ENCODE data around the gene NPDC1.

Gene NPDC1

DNA sequence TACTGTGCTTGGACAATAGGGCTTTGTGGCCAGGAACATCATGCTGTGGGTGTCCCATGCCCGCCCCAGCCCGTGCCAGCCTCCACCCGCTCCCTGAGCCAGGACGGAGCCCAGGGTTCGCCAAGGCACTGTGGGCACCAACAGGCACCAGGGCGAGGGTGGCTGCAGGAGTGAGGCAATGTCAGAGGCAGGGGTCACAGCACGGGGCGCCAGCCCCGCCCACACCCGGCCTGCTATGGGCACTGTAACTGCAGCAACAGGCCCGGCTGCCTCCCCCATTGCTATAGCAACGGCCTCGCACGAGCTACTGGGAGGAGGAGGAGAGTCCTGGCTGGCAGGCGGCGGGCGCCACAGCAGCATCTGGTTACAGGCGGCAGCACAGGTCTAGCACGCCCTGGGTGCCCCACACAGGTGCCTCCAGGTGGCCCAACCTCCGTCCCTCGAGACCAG lies 20.4 kb downstream of the NPDC1 start:
- DNase-seq (ENCODE audit: low read depth) = no peak

DNA sequence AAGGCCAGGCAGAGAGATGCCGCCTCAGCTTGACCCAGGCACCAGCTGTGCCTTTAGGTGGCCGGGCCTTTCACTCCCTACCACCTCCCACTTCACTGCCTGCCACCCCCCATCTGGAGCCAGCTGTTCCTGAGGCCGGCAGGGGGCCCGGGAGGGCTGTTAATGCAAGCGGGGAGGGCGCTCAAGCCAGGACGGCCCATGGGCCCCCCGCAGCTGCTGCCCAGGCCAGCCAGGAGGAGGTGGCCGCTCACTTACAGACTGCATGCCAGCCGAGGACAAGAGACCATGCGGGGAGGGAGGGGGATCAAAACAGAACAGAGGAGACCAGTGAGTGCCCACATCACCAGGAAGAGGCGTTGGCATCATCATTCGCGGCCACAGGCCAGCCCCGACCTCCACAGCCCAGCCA lies 22.4 kb downstream of the NPDC1 start:
- DNase-seq (ENCODE audit: low read depth) = no peak

DNA sequence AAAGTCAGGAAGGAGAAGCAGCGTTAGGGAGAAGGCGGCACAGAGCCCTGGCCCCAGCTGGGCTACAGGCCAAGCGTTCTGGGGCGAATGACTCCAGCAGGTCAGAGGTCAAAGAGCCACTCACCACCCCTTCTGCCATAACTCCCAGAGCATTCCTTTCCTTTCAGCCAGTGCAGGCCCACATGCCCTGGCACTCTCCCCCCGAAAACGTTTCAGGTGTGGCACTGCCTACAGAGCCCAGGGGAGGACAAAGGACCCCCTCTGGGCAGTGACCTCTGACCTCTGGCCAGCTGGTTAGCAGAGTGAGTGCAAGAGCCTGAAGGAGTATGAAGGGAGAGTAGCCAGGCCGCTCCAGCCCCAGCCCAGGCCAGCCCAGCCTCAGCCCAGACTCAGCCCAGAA lies 22.8 kb downstream of the NPDC1 start:
- no peak for DNase-seq (ENCODE audit: low read depth)

DNA sequence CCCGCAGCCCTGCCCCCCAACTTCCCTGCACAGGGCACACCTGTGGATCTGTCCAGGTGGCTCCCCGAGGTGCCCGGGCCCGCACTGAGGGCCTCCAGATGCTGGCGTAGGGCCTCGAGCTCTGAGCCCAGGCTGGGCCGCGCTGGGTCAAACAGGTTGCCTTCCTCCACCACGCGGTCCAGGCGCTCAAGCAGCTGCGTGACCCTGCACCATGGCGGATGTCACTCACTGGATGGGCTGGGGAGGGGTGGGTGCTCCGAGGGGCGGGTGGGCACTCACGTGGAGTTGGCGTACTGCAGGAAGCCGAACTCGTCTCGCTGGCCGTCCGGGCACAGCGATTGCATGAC lies 23.3 kb downstream of the NPDC1 start:
- DNase-seq (ENCODE audit: low read depth) = no peak

DNA sequence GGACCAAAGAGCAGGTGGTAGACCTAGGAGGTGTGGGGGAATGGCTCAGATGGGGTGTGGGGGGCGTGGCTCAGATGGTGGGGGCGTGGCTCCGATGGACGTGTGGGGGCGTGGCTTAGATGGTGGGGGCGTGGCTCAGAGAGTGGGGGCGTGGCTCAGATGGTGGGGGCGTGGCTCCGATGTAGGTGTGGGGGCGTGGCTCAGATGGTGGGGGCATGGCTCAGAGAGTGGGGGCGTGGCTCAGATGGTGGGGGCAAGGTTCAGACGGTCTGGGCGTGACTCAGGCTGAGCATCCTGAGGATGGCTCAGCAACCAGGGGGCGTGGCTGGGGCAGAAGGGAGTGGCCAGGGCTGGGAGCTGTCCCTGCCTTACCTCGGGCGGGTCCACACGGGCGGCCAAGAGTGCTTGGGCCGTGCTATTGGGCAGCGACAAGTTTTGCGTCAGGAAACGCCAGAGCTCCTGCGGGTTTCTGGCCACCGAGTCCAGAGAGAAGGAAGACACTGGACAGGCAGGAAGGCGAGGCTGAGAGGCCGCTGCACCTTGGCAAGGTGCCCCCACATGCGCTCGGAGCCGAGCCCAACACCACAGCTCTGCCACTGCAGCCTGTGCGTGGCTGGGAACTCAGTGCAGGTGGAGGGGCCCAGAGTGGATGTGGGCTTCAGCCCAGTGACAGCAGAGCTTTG lies 23.9 kb downstream of the NPDC1 start:
- DNase-seq (ENCODE audit: low read depth) = peak; percentile 73

DNA sequence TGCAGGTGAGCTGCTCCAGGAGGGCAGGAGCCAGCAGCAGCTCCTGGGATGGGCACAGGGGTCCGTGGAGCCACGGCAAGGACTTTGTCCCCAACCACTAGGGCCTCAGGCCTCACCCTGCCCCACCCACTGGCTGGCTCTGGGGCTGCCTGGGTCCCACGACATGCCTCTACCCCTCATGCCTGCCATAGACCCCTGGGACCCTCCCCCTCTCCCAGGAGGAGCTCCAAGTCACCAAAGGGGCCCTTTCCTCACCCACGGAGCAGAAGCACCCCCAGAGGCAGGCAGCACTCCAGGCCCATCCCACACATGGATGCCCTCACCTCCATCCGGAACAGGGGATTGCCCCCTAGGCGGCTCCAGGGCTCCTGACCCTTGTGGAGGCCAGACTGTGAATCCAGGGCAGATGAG lies 24.4 kb downstream of the NPDC1 start:
- no peak for DNase-seq (ENCODE audit: low read depth)

DNA sequence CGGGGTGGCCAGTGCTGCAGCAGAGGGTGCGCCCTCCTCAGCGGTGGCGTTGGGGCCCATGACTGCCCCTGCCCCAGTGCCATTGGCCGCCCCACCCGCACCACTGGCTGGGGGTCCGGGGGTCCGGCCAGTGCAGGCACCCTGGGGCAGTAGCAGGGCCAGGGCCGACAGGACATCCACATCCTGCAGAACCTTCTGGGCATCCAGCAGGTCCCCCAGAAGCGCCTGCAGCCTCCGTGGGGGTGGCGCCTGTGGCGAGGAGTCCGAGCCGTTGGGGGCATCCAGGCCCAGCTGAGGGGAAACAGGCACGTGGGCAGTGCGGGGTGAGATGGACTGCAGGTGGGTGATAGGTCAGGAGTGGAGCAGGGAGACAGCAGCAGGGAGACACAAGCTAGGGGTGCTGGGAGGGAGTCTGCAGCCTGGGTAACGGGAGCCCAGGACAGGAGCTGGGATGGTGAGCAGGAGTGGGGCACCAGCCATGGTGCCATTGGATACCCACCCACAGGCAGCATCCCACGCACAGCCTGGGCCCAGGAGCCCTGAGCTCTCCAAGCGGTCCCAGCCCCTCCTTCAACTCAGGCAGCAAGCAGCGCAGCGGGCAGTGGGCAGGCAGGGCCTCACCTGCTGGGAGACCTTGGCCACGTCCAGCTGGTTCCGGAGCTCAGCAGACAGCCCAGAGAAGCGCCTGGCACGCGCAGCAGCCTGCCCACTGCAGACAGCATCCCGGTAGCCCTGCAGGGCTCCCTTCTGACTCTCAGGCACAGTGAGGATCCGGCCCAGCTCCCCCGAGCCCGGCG lies 25.0 kb downstream of the NPDC1 start:
- no peak for DNase-seq (ENCODE audit: low read depth)

DNA sequence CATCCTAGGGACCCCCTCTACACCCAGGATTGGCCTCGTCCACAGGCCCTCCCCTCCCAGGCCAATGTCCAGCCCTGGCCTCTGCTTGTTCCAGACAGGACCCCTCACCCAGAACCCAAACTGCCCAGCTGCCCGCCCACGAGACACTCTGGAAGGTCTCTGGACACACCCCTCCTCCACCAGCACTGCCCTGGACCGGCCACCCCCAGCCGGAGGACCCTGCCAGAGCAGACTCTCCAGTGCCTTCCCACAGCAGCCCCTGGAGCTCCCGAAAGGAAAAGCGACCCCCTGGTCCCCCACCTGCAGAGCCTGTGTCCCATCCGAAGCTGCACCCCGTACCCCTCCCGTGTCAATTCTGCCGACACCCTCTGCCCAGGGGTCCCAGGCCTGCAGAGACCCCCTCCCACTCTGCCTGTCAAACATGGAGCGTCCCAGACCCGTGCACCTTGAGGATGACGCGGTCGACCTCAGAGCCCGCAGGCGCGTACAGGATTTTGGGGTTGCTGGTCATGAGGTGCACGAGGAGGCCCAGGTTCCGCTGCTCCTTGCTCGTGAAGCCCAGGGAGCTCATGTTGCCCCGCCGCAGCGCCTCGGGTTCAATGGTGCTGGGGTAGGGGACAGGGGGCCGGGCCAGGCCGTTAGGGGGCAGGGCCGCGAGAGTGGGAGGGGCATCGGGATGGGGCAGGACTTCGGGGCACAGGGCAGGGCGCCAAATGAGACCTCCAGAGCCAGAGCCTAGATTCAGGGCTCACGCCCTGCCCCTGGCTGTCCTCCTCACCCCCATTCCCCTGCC lies 25.9 kb downstream of the NPDC1 start:
- DNase-seq (ENCODE audit: low read depth) = no peak

DNA sequence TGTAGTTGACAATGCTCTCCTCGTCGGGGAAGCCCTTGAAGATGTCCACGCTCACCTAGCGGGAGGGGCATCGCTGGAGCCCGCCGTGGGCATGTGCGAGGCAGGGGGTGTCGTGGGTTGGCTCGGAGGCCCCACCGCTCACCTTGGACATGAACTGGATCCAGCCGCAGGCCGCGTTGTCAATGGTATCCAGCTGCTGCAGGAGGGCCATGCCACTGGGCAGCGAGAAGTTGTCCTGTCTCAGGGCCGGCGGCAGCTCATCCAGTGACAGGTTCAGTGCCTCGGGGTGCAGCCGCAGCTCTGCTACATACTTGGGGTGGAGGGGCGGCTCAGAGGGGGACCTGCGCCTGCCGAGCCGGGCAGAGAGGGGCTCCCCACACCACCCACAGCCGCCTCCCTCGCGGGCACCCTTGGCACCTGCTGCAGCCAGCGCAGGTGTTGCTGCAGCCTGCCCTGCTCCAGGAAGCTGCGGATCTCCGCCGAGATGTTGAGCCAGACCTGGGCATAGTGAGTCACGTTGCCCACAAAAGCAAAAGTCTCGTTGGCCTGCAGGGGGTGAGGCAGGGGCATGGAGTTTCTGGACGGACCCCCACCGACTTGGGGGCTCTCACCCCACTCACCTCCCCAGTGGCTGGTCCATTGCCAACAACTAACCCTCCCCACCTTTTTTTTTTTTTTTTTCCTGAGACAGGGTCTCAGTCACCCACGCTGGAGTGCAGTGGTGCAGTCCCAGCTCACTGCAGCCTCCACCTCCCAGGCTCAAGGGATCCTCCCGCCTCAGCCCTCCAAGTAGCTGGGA lies 27.0 kb downstream of the NPDC1 start:
- no peak for DNase-seq (ENCODE audit: low read depth)

DNA sequence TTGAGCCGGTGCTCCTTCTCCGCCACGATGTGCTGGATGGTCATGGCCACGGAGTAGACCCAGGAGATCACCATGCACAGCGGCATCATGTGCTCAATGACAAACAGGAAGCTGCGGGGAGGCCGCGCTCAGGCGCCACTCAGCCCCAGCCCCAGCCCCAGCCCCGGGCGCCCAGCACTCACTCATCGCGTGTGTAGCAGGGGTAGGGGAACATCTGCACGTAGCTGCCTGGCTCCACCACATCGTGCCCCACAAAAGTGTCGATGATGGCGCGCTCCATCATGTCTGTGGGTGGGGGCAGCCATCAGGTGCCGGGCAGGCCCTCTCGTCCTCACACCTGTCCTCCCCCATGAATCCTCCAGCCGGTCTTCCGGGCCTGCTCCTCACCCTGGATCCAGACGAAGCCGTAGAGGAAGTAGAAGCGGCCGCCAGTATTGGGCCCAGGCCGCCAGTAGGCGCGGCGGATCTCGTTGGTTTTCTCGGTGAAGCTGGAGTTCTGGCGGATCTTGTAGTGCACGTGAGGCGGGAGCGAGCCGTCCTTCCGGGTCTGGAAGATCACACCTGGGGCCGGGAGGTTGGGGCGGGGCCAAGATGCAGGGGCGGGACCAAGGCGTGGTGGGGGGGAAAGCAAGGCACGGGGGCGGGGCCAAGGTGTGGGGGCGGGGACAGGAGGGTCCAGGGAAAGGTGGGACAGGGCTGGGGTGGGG lies 28.0 kb downstream of the NPDC1 start:
- DNase-seq (ENCODE audit: low read depth) = no peak

DNA sequence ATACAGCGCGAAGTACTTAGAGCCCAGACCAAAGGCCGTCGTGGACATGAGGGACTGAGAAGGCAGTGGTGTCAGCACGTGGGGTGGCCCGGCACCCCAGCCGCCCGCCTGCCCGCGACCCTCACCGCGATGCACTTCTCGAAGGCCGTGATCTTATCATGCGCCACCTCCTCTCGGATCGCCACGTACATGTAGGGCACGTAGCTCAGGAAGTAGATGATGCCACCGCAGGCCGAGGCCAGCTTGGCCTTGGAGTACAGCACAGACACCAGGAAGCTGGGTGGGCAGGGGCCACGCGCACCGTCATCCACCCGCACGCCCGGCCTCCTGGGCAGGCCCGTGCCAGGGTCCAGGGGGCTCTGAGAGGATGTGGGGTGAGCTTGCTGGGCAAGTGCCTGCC lies 28.9 kb downstream of the NPDC1 start:
- no peak for DNase-seq (ENCODE audit: low read depth)

DNA sequence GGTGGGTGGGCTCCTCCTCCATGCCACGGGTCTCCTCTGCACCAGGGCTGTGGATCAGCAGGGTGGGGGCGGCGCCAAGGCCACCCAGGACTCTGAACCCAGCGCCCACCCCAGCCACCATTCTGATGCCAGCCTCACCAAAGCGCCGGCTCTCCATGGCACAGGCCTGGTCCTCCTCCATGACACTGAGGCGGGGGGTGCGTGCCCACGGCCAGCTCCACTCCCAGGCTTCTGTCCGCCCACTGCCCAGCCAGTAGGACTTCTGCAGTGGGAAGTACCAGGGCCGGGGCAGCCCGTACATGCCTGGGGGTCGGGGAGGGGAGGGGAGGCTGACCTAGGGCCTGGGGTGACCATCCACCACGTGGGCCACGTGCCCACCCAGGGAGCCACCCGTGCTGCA lies 29.5 kb downstream of the NPDC1 start:
- no peak for DNase-seq (ENCODE audit: low read depth)

DNA sequence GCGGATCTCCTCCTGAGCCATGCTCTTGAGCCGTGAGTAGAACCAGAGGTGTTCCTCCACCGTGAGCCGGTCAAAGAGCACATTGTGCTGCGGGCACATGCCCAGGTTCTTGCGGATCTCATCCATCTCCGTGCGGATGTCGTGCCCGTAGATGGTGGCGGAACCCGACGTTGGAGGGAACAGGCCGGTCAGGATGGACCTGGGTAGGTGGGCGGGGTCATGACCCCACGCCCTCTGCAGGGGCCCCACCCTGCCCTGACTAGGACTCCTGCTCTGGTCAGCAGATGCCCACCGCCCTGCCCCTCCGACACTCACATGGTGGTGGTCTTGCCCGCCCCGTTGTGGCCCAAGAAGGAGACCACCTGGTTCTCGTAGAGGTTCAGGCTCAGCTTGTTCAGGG lies 30.0 kb downstream of the NPDC1 start:
- DNase-seq (ENCODE audit: low read depth) = no peak

DNA sequence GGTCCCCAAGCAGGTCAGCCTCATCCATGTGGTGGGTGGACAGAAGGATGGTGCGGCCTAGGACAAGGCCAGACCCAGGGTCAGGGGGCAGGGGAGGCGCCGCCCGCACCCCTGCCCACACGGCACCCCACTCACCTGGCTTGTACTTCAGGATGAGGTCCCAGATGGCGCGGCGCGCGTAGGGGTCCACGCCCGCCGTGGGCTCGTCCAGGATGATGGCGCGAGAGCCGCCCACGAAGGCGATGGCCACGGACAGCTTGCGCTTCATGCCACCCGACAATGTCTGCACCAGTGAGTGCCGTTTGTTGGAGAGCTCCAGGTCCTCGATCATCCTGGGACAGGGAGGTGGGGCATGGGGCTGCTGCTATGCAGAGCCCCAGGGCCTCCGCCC lies 30.4 kb downstream of the NPDC1 start:
- no peak for DNase-seq (ENCODE audit: low read depth)

DNA sequence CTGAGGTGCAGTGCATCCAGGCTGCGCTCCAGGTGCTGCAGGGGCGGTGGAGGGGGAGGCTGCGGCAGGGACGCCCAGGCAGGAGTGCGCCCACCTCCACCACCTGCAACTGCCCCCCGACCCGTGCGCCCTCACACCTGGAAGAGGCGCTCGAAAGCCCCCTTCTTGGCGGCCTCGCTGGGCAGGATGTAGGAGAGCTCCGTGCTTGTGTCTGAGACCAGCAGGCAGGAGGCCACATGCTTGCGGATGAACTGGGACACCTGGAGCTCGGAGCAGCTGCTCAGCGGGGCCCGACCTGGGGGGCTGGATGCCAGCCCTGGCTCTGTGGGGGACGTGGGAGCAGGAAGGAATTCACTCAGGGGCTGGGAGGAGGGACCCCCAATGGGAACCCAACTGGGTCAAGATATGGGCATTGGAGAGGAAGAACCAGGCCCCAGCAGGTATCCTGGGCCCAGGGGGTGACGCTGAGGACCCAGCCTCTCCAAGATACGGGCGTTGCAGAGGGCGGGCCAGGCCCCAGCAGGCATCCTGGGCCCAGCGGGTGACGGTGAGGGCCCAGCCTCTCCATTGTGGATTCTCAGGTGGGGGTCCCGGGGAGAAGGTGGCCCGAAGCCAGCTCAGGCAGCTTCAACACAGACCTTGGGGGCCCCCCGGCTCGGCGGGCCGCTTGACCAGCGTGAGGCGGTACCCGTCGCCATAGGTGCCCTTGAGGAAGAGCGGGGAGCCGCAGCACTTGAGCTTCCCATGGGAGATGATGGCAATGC lies 31.0 kb downstream of the NPDC1 start:
- DNase-seq (ENCODE audit: low read depth) = no peak

DNA sequence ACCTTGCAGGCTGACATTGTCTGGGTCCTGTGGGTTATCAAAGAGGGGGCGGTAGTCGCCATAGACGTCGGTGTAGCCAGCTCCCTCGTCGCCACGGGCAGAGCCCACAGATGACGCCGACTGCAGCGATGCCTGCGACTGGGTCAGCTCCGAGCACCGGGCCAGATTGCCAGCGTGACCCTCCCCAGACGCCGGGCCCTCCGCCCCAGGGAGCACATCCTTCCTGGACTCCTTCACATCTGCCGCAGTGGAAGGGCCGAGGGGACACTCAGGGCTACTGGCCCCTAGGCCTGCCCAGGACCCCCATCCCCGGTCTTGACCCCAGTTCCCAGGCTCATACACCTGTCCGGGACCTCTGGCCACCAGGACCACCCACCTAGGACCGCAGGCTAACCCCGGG lies 31.8 kb downstream of the NPDC1 start:
- DNase-seq (ENCODE audit: low read depth) = no peak

DNA sequence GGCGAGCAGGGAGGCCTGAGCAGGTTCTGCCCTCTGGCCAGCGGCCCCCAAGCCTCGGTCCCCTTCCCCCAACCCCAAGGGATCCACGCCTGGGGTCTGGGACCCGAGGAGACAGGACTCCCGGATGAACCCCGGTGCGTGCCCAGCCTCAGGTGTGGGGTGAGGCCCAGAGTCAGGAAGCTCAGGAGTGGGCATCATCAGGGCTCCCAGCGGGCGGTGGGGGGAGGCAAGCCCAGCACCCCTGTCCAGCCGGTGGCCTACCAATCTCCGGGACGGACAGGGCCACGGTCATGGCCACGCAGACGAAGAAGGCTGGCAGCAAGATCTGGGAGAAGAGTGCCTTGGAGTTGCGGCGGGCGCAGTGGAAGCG lies 32.4 kb downstream of the NPDC1 start:
- no peak for DNase-seq (ENCODE audit: low read depth)

DNA sequence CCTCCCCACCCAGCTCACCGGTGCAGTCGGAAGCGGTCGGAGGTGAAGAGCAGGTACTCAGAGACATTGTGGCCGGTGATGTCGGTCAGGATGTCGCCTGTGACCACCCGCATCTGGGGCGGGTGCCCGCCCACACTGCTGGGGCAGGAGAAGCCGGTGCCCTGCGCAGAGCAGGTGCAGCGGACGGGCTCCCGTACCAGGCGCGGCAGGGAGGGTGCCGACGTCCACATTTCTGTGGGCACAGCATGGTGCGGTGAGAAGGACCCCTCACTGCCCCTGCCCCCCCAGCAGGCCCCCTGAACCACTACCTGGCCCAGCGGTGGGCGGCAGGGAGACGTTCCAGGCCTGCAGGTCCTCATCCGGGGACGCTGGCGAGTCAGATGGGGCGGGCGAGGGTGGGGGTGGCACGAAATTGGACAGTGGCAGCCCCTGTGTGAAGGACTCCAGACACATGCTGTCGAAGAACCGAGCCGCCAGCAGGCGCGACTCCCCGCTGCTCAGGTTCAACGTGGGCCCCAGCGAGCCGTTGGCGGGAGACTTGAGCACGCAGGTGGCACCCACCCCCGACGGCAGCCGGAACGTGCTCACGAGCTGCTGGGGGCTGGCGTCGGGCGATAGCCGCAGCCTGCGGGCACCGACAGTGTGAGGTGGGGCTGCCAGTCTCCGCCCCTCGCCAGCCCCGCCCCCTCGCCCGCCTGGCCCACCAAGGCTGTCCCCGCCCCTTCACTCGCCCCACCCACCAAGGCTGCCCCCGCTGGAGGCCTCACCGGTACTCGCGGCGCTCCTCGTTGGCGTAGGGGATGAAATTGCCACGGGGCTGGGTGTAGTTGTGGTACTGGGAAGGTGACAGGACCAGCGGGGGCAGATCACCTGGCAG lies 33.0 kb downstream of the NPDC1 start:
- DNase-seq (ENCODE audit: low read depth) = no peak

DNA sequence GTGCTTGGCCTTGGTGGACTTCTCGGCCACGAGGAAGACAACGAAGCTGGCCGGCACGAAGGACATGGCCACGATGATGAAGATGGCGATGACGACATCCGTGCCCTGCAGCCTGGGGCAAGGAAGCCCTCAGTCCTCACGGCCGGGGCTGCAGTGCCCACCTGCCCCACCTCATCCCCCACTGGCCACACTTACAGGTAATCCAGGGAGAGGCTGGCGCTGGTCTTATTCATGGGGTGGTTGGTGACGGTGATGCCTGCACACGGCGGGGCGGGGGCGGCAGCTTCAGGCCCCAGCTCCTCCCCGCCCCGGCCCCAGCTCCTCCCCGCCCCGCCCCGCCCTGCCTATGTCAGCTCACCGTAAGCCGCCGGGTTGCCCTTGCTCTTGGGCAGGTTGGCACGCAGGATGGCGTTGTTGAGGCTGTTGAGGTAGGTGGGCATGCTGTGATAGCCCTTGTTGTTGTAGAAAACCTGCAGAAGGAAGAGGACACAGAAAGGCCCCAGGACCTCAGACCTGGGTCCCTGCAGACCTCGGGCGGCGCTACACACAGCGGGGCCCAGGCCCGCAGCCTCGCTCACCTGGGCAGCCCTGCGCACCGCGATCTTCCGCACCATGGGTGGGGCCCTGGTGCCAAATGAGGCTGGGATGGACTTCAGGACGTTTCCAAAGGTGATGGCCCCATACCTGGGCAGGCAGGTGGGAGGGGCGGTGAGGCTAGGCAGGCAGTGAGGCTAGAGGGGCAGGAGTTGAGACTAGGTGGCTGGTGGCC lies 33.9 kb downstream of the NPDC1 start:
- no peak for DNase-seq (ENCODE audit: low read depth)
